GM18520 (cell line): ENCODE measurements around the gene MOSPD3.
"Not testable (repeated sequence)": the region's sequence is repeated elsewhere in the genome, so short reads cannot be mapped to it uniquely, and the experiment has no call there.

Source experiments
- ATAC-seq: cut with Tn5 transposase; IDR thresholded peaks from one replicate; pipeline ENCODE4 v1.9.1; 2021; ENCODE audit not compliant: unreplicated experiment

MOSPD3 gene, protein sequence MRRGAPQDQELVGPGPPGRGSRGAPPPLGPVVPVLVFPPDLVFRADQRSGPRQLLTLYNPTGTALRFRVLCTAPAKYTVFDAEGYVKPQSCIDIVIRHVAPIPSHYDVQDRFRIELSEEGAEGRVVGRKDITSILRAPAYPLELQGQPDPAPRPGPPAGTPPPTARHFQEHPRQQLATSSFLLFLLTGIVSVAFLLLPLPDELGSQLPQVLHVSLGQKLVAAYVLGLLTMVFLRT

DNA sequence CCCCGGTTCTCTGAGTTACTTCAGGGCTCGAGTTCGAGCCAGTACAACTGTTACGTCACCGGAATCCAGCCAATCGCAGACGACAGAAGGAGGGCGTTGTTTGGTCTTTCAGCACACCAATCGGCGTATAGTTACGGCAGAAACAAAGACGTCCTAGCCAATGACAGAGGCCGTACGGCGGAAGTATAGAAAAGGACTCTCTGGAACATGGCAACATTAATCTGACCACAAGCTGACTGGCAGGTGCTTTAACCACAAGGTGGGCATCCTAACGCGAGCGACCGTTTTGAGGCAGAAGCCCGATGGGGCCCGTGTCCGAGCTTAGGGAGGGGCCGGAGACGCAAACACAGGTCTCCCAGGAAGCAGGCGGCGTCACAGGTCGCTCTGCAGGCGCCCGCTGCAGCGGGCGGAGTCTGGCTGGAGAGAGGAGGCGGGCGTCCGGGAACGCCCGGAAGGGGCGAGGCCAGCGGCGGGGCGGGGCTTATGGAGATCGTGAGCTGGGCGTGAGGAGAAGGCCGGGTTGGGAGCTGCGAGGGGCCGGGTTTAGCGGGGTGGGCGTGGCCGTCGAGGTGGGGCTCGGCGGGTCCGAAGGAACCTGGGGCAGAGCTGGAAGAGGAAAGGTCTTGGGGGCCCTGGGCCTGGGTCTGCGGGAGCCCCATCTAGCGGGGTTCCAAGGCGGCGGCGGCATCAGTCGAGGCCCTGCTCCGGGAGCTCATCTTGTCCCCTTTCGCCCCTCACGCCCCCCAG lies at the start of gene MOSPD3:
Gene MOSPD3 (plus strand): TSS at position 558 of the 747 bp plus-strand sequence. CDS start 252 bp downstream, outside the sequence.
- peak; percentile 91 for ATAC-seq

DNA sequence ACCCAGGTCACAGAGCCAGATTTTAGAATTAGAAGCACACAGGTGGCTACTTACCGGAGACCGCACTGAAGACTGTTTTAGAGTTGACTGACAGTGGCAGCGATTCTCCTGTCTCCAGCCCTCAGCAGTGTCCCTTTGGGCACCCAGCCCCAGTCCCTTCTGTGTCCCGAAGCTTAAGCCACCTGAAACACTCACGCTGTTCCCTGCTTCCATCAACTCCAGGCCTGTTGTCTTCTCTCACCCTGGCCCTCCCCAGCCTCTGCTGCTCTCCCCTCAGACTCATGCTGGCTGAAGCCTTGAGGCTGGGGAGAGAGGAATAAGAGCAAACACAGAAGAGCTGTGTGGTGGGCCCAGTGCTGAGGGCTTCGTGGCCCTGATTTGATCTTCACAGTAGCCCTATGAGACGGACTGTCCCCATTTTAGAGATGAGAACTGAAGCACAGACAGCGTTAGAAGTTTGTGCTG lies 49.2 kb upstream of the MOSPD3 start:
- ATAC-seq = no peak

GRCh38 chr7:100563809-100564400 lies 48.4 kb upstream of the MOSPD3 start:
- ATAC-seq = no peak

DNA sequence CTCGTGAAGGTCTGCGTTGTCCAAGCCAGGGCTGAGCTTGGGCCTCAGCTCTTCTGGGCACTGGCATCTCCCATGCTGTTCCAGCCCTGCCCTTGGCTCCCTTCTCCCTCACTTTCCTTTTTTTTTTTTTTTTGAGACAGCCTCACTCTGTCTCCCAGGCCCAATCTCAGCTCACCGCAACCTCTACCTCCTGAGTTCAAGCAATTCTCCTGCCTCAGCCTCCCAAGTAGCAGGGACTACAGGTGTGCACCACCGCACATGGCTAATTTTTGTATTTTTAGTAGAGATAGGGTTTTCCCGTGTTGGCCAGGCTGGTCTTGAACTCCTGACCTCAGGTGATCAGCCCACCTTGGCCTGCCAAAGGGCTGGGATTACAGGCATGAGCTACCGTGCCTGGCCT lies 47.9 kb upstream of the MOSPD3 start:
- not testable (repeated sequence) for ATAC-seq

GRCh38 chr7:100565133-100565571 lies 47.2 kb upstream of the MOSPD3 start:
- no peak for ATAC-seq

GRCh38 chr7:100566018-100566531 lies 46.3 kb upstream of the MOSPD3 start:
- no peak for ATAC-seq

GRCh38 chr7:100567031-100567730 lies 45.2 kb upstream of the MOSPD3 start:
- no peak for ATAC-seq

- no peak for ATAC-seq
These were observed 44.6 kb upstream of the MOSPD3 start for GRCh38 chr7:100567751-100568175.

- ATAC-seq = no peak
These were observed 44.0 kb upstream of the MOSPD3 start for GRCh38 chr7:100568176-100568895.

DNA sequence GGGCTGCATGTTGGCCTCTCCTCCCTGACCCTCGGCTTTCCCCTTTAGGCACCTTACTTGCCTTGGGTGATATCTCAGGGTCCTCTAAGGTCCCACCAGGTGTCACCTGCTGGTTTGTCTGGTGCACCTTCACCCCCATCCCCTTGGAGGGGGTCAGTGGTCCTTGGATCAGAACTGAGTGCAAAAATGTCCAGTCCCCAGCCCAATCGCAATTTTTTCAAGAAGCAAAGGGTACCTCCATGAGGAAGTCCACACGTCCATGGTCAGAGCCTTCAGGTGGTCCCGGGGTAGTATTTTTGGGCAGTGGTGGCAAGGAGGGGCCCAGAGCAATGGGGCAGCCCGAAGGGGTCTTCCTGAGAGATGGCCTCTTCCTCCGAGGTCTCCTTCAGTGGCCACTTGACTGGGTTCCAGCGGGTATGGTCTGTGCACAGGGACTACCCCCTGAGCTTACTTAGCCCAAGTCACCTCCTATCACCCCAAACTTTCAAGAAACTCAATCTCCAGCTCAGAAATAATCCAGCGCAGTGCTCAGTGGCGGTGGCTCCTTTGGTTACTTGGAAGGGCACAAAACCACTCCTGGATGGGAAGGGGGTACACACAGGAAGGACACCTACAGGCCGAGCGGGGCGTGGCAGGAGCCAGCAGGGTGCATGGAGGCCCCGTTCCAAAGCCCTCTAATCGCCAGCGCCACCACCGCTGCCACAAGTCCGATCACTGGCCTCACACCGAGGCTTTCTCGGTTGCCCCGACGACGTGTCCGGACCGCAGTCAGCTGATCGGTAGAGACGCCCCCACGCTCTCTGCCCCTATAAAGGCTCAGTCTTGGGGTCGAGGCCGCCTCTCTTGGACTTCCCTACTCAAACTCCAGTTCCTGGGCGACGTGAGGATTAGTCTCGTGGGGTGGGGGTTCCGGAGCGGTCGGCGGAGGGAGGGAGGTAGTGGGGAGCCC lies 43.2 kb upstream of the MOSPD3 start:
- no peak for ATAC-seq

GRCh38 chr7:100570954-100571828 lies 41.1 kb upstream of the MOSPD3 start:
- no peak for ATAC-seq

DNA sequence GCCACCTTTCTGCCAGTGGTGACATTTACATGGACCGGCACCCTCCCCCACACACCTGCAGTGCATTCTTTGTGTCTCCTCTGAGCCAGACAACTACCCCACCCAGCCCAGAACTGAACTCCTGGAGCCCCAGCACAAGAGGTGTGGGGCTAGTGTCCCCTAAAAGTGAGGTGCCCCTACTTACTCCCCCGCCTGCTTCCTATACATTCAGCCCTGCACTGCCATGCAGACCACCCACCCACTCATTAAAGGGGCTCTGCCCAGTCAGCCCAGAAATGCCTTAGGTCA lies 40.6 kb upstream of the MOSPD3 start:
- no peak for ATAC-seq

GRCh38 chr7:100572281-100572948 lies 39.9 kb upstream of the MOSPD3 start:
- ATAC-seq = no peak

DNA sequence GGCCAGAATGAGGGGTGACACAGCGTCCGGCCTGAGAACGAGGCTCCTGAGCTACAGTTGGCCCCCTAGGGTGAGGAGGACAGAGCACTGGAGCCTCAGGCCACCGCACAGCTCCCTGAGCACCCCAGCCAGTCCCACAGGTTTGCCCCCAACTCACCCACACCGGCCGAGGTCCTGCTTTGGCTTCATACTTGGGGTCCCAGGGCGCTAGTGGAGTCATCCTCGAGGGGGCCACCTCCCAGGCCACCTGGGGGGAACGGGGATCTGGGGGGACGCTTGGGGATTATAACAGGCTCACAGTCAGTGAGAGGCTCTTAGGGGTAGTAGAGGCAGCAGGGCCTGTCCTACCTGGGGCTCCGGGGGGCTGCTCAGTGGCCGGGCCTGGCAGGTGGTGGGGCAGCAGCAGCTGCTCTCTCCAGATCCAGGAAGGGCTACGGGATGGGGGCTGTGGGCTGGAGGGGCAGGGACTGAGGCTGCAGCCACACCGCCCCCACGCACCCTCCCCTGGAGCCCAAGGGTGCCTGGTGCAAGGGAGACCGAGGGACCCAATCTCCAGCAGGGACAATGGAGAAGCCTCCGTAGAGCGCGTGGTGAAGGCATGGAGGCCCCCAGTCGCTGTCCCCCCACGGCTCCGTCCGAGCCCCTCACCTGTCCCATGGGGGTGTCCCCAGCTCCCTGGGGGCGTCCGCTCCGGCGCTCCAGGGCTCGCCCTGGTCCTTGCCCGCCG lies 39.2 kb upstream of the MOSPD3 start:
- no peak for ATAC-seq

- no peak for ATAC-seq
These were observed 38.5 kb upstream of the MOSPD3 start, which contains the start of gene SAP25 for GRCh38 chr7:100573691-100574361. TSS of gene SAP25 (minus strand) at chr7:100573900. CDS start at chr7:100573742, 158 bp downstream.

DNA sequence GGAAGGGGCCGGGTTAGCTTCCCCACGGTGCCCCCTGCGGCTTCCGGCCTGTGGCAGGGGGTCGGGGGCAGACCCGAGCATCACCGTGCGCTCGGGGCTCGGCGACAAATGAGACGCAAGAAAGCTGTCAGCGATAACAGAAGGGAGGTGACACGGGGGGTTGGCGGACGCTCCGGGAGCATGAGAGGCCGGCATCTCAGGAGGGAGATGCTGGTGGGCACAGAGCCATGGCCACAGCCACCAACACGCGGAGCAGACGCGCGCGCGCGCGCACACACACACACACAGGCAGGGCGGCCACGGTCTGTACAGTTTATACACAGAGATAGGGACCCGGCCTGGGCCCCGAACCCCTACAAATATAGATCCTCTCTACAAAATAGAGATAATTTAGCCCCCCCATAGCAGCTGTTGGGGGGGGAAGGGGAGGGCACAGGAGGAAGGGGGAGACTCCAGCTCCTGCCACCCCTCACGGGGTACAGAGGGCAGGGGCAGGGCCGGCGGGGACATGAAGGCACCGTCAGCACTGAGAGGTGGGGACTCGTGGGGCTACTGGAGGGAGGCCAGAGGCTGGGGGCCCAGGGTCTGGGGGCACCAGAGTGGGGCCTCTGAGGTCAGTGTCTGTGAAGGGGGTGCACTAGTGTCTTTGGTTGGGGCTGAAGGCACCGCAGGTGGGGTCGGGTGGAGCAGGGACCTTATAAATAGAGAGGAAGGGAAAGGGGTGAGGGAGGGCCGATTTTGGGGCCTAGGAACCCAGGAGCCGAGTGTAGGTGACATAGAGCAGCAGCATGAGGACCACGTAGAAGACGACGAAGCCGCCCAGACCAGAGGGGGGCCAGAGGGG lies 37.8 kb upstream of the MOSPD3 start:
- no peak for ATAC-seq
